Measurements from ENCODE around the gene SLC24A4. TPM values are rescaled to one million over a fixed set of nuclear protein-coding genes. Genes with fewer than 3 reads are reported as not detected.

Gene SLC24A4
- total RNA-seq, 1 donor from 2014 or later: not detected

- DNase-seq (ENCODE audit: low read depth, low spot score): no peak
Measured at GRCh38 chr14:92458136-92459029, 135.4 kb downstream of the SLC24A4 start.

DNA sequence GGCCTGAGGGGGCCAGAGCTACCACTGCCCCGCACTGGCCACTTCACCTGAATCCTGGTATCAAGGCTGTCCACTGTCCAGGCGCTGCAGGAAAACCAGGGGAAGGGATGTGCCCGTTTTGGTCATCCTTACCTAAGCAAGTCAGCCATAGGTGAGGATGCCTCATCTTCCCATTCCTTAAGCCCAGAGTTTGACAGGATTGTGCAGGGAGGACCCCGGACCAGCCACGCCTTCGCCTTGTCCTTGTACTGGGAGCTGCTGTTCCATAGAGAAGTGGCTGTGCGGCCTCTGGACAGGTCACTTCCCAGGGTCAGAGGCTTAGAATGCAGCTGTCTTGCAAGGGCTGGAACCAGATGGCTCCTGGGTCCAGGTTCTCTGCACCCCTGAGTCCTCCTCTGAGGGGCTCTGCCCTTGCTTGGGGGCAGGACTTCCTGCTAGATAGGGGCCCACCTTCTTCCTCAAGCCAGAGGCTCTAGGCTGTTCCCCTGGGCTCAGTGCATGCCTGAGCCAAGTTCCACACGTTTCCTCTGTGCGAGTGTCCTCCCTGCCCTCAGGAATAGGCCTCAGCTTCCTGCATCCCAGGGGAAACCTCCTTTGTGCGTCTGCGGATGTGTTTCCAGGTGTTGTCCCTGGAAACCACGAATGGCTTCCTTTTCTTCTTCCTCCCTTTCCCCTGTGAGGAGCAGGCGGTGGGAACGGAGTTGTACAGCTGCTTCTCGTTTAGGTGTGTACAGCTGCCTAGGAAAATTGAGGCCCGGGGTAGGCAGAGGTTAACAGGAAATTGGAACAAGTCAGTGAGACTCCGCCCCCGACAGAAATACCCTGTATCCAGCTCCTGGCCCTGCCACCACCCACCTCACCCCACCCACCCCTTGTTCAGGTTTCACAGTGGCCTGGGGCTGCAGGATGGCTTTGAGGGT lies 136.3 kb downstream of the SLC24A4 start:
- DNase-seq (ENCODE audit: low read depth, low spot score): peak; percentile 47

- DNase-seq (ENCODE audit: low read depth, low spot score): no peak
Measured at GRCh38 chr14:92459950-92460421, 137.0 kb downstream of the SLC24A4 start.

DNA sequence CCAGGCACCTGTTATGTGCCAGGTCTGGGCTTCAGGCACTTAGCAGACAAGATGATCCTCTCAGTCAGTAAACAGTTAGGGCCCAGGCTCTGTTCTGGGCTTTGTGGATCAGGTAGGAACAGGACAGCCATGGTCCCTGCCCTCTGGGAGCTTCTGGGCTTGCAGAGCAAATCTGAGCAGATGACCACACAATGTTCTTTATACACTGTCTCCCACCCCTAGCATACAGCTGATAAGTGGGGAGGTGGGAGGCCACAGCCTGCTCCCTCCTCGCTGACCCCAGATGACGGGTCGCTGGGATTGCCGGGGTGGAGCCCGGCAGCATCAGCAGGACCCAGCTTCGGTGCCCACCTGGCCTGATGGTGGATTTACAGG lies 137.6 kb downstream of the SLC24A4 start:
- no peak for DNase-seq (ENCODE audit: low read depth, low spot score)

- peak; percentile 77 for DNase-seq (ENCODE audit: low read depth, low spot score)
Measured at GRCh38 chr14:92460916-92461579, 138.1 kb downstream of the SLC24A4 start.

DNA sequence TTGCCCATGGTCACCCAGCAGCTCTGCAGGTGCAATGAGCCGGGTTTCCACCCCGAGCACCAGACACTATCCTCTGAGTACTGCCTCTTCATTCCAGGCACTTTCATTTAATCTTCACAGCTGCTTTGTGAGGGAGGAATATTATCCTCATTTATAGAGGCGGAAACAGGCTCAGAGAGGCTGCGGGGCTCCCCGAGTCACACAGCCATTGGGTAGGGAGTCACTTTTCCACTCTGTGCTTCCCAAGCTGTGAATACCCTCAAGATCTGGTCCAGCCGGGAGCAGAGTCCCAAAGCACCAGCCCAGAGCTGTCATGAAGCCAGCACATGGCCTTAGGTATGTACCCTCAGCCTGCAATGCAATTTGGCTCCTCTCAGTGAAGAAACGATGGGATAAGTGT lies 138.9 kb downstream of the SLC24A4 start:
- no peak for DNase-seq (ENCODE audit: low read depth, low spot score)

GRCh38 chr14:92462568-92462967 lies 139.6 kb downstream of the SLC24A4 start:
- no peak for DNase-seq (ENCODE audit: low read depth, low spot score)

DNA sequence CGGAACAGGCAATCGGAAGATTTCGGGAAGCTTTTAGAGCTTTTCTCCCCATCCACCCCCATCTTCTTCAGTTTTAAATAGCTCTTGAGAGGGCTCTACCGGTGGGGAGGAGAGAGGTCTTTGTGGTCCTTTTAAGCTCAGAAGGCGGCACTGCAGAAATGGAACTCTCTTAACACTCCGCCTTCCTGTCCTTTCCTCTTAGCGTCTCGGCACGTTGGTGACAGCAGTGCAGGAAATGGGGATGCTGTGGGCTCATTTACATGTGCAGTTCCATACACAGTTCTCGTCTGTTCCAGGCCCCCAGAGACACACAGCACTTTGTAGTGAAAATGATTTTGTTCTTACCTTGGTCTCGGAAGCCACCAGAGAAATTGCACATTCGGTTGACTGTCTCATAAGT lies 140.2 kb downstream of the SLC24A4 start:
- DNase-seq (ENCODE audit: low read depth, low spot score): no peak

DNA sequence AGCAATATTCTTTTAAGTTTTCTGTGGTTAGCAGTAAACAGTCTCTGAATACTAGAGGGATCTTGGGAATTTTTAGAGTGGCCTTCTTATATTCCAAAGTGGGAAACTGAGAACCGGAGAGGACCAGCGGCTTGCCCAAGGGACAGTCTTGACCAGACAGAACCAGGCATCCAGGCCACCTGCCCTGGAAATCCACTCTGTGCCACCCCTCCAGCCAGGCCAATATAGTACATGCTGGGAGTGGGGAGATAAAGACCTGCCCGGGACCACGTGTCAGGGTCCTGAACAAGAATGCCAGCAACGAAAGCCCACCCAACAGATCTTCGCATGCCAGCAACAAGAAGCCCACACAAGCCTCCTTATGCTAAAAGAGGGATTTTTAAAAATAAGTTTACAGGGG lies 141.2 kb downstream of the SLC24A4 start:
- no peak for DNase-seq (ENCODE audit: low read depth, low spot score)

DNA sequence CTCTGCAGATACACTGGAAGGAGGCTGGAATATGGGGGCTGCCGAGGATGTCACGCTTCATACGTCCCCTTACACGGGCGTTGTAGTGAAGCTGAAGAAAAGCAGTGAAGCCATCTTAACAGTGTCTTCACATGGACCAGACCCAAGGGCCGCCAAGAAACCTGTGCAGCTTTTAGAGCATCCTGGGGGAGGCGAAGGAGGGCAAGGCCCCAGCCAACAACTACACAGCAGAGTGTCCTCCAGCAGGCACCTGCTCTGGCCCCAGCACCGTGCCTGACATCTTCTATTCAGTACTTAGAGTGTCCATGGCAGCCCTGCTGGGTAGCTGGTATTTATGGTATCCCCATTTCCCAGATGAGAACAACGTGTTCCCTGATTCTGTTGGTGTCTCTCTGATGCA lies 141.8 kb downstream of the SLC24A4 start:
- no peak for DNase-seq (ENCODE audit: low read depth, low spot score)

GRCh38 chr14:92465353-92466055 lies 142.5 kb downstream of the SLC24A4 start:
- DNase-seq (ENCODE audit: low read depth, low spot score): no peak

DNA sequence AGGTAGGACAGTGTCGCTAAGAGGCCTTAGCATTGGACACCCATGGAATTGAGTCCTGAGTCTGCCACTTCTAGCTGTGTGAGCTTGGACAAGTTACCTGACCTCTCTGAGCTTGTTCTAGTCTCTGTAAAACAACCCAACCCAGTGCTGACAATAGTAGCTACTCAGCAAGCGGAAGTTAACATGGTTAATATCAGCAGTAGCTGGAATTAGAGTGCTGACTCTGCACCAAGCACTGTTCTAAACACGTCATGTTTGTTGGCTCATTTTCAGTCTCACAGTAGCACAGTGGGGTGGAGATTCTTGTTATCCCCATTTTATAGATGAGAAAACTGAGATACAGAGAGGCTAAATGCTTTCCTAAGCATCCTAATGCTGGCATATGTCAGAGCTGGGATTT lies 143.1 kb downstream of the SLC24A4 start:
- DNase-seq (ENCODE audit: low read depth, low spot score): no peak

GRCh38 chr14:92469515-92469914 lies 146.6 kb downstream of the SLC24A4 start:
- no peak for DNase-seq (ENCODE audit: low read depth, low spot score)

- DNase-seq (ENCODE audit: low read depth, low spot score): no peak
Measured at GRCh38 chr14:92470215-92470614, 147.2 kb downstream of the SLC24A4 start.

- DNase-seq (ENCODE audit: low read depth, low spot score): no peak
Measured at GRCh38 chr14:92470811-92471210, 147.8 kb downstream of the SLC24A4 start.

DNA sequence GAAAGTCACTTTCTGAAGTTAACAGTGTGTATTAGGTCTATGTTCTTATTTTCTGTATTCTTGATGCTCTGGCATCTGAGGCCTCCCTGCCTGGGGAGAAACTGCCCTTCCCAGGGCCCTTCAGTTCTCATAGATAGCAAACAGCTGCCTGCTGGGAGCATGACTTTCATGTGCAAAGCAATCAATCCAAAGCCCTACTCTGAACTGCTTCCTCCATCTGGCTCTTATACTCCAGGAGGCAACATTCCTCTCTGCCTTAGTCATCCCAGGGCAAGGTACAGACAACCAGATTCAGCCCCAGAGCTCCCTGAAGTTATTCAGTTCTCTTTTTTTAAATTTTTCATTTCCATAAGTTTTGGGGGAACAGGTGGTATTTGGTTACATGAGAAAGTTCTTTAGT lies 149.0 kb downstream of the SLC24A4 start:
- peak; percentile 65 for DNase-seq (ENCODE audit: low read depth, low spot score)

GRCh38 chr14:92472860-92473259 lies 149.9 kb downstream of the SLC24A4 start:
- DNase-seq (ENCODE audit: low read depth, low spot score): no peak

- DNase-seq (ENCODE audit: low read depth, low spot score): no peak
Measured at GRCh38 chr14:92473261-92473968, 150.4 kb downstream of the SLC24A4 start.

- no peak for DNase-seq (ENCODE audit: low read depth, low spot score)
Measured at GRCh38 chr14:92473969-92474535, 151.1 kb downstream of the SLC24A4 start.

GRCh38 chr14:92475037-92475436 lies 152.1 kb downstream of the SLC24A4 start:
- DNase-seq (ENCODE audit: low read depth, low spot score): no peak

Data from pulmonary artery endothelial cell (primary cell).